HG03460 (cell line): ENCODE results near the gene CACNG3.

Experiments
- ATAC-seq: cut with Tn5 transposase; IDR thresholded peaks from one replicate; pipeline ENCODE4 v1.9.1; 2021; ENCODE audit not compliant: unreplicated experiment

CACNG3 gene

GRCh38 chr16:24381470-24382118 lies 125.5 kb downstream of the CACNG3 start:
- ATAC-seq, result no peak

GRCh38 chr16:24382762-24383407 lies 126.8 kb downstream of the CACNG3 start:
- ATAC-seq, result no peak

- no peak for ATAC-seq
Measured at GRCh38 chr16:24394341-24394740, 138.2 kb downstream of the CACNG3 start.

- no peak for ATAC-seq
Measured at GRCh38 chr16:24396350-24397271, 140.5 kb downstream of the CACNG3 start.

- ATAC-seq, result no peak
Measured at GRCh38 chr16:24409045-24409444, 152.9 kb downstream of the CACNG3 start.
